CD14-positive monocyte (primary cell): ENCODE results near the gene SLC36A3. TPM values are rescaled to one million over a fixed set of nuclear protein-coding genes. Genes with fewer than 3 reads are reported as not detected.

Source experiments
- DNase-seq, 3 donors: peaks; one replicate each; pipeline ENCODE4 v3.0.0-alpha.2; 2011 to 2022
- H2AFZ ChIP-seq: 2 replicates; pipeline ENCODE4 v1.6.0; 2012; ENCODE audit warnings: mild to moderate bottlenecking, low read depth, low read length, inconsistent platforms; ENCODE audit not compliant: insufficient read depth, poor library complexity, severe bottlenecking
- H3K27ac ChIP-seq, 2 donors: 1 replicate in 1 of 2; 2 replicates in 1 of 2; pipeline ENCODE4 v1.5.1; 2012 to 2013; ENCODE audit warnings: low read length in 2 of 2, control low read depth in 1 of 2, inconsistent platforms in 1 of 2, low read depth in 1 of 2, mild to moderate bottlenecking in 1 of 2
- H3K27me3 ChIP-seq, 2 donors: one replicate each; pipeline versions ENCODE4 v1.6.0 to v1.6.1; 2011 to 2013; ENCODE audit warnings: low read length in 2 of 2; ENCODE audit not compliant: control insufficient read depth in 2 of 2, insufficient read depth in 2 of 2
- H3K36me3 ChIP-seq, 2 donors: replicated peaks in 1 of 2; 1 replicate in 1 of 2; 2 replicates in 1 of 2; pipeline versions ENCODE4 v1.5.1 to v1.6.1; 2012 to 2013; ENCODE audit warnings: low read length in 2 of 2, control low read depth in 1 of 2, inconsistent platforms in 1 of 2, mild to moderate bottlenecking in 1 of 2; ENCODE audit not compliant: insufficient read depth in 2 of 2, control insufficient read depth in 1 of 2
- H3K4me1 ChIP-seq, 2 donors: 1 replicate in 1 of 2; 2 replicates in 1 of 2; pipeline versions ENCODE4 v1.5.1 to v1.6.1; 2012 to 2013; ENCODE audit warnings: low read length in 2 of 2, control low read depth in 1 of 2, inconsistent platforms in 1 of 2, mild to moderate bottlenecking in 1 of 2, moderate library complexity in 1 of 2; ENCODE audit not compliant: insufficient read depth in 2 of 2, control insufficient read depth in 1 of 2
- H3K4me2 ChIP-seq: replicated peaks from 2 replicates; pipeline ENCODE3; 2012; ENCODE audit warnings: low read length, moderate library complexity, mild to moderate bottlenecking; ENCODE audit not compliant: poor library complexity, severe bottlenecking; ENCODE audit errors: extremely low read depth
- H3K4me3 ChIP-seq, 3 experiments: fragments of 200-600 bp in 1 of 3; sonication (generic) in 1 of 3; replicated peaks in 1 of 3; 1 replicate in 2 of 3; 2 replicates in 1 of 3; pipeline ENCODE4 v1.5.1; 2011 to 2013; ENCODE audit warnings: low read length in 3 of 3, mild to moderate bottlenecking in 3 of 3, control low read depth in 2 of 3, low read depth in 2 of 3, inconsistent platforms in 1 of 3, moderate library complexity in 1 of 3
- H3K79me2 ChIP-seq: 2 replicates; pipeline ENCODE4 v1.6.0; 2012; ENCODE audit warnings: mild to moderate bottlenecking, control low read depth, inconsistent platforms, low read length, moderate library complexity; ENCODE audit not compliant: insufficient read depth
- H3K9ac ChIP-seq: 2 replicates; pipeline ENCODE4 v1.6.0; 2017; ENCODE audit warnings: low read length, mild to moderate bottlenecking; ENCODE audit not compliant: insufficient read depth, poor library complexity, severe bottlenecking
- H3K9me3 ChIP-seq, 2 donors: replicated peaks in 1 of 2; 1 replicate in 1 of 2; 2 replicates in 1 of 2; pipeline versions ENCODE4 v1.5.1 to v1.6.1; 2012 to 2013; ENCODE audit warnings: low read length in 2 of 2, control low read depth in 1 of 2; ENCODE audit not compliant: control insufficient read depth in 1 of 2, insufficient read depth in 1 of 2
- H4K20me1 ChIP-seq: 2 replicates; pipeline ENCODE4 v1.6.0; 2012; ENCODE audit warnings: mild to moderate bottlenecking, low read length, control low read depth, moderate library complexity; ENCODE audit not compliant: insufficient read depth
- H3K27ac Mint-ChIP-seq, 7 donors: one replicate each; pipeline ENCODE4 v1.8.0; 2020; ENCODE audit warnings: mild to moderate bottlenecking in 7 of 7, mixed read lengths in 7 of 7, moderate library complexity in 6 of 7, inconsistent platforms in 2 of 7
- H3K27me3 Mint-ChIP-seq, 3 donors: one replicate each; pipeline ENCODE4 v1.8.0; 2021 to 2022; ENCODE audit warnings: low read depth in 3 of 3, mild to moderate bottlenecking in 3 of 3, mixed read lengths in 3 of 3, moderate library complexity in 3 of 3, inconsistent platforms in 1 of 3
- H3K36me3 Mint-ChIP-seq, 2 donors: one replicate each; pipeline ENCODE4 v1.8.0; 2020; ENCODE audit warnings: mixed read lengths in 2 of 2, inconsistent platforms in 1 of 2, mild to moderate bottlenecking in 1 of 2
- H3K4me1 Mint-ChIP-seq: one replicate; pipeline ENCODE4 v1.8.0; 2020; ENCODE audit warnings: mild to moderate bottlenecking, mixed read lengths
- H3K4me3 Mint-ChIP-seq, 2 donors: one replicate each; pipeline ENCODE4 v1.8.0; 2020; ENCODE audit warnings: mild to moderate bottlenecking in 2 of 2, mixed read lengths in 2 of 2, moderate library complexity in 1 of 2
- H3K9me3 Mint-ChIP-seq, 7 donors: one replicate each; pipeline ENCODE4 v1.8.0; 2020 to 2022; ENCODE audit warnings: mixed read lengths in 7 of 7, mild to moderate bottlenecking in 6 of 7, moderate library complexity in 6 of 7, inconsistent platforms in 2 of 7
- CTCF ChIP-seq: fragments of 200-600 bp; IDR thresholded peaks from one replicate; pipeline ENCODE4 v1.8.0; 2022; ENCODE audit warnings: antibody characterized with exemption, mild to moderate bottlenecking
- WGBS: methylation state at CpG from one replicate; pipeline ENCODE4 v1.1.5; 2013; ENCODE audit warnings: missing lambda C conversion rate; ENCODE audit not compliant: insufficient coverage; 5-methylcytosine and 5-hydroxymethylcytosine counted together
- intact Hi-C, 2 donors: fragments of 100-400 bp; cut with micrococcal nuclease; formaldehyde crosslinking; loops; one replicate each; pipeline versions ENCODE4 v1.15.0 to v1.15.1; 2023
- polyA plus RNA-seq, 3 donors: library from polyadenylated mRNA; depleted of rRNA in 1 of 3; unstranded in 2 of 3; stranded (reverse) in 1 of 3; fragments of 300-500 nt in 2 of 3; fragments of >200 nt in 1 of 3; fragmentation: Illumina TruSeq in 2 of 3; gene quantifications; 1 replicate in 2 of 3; 2 replicates in 1 of 3; pipeline ENCODE4 v1.2.3, GENCODE V29; 2012 to 2021

Gene SLC36A3
- polyA plus RNA-seq, 3 donors: not detected

- intact Hi-C loops: no loop called here
- Mint-ChIP-seq H3K27ac (no peak overlapping the region), H3K36me3 (peaks cover under 1 to 1% of the 10 kb centered on the region in 2 donors), H3K27me3 (peaks cover 1 to 12% (median 3%) of the 10 kb centered on the region in 3 donors), H3K4me3 (no peak overlapping the region), H3K9me3 (no peaks in the 10 kb centered on the region), H3K4me1 (no peaks in the 10 kb centered on the region)
- Histone ChIP-seq H2AFZ (no peak overlapping the region), H3K9me3 (no peaks in the 10 kb centered on the region), H3K9ac (no peak overlapping the region), H4K20me1 (no peaks in the 10 kb centered on the region), H3K4me3 (no peak overlapping the region), H3K27ac (no peak overlapping the region), H3K36me3 (no peaks in the 10 kb centered on the region), H3K4me1 (no peaks in the 10 kb centered on the region), H3K4me2 (no peak overlapping the region), H3K79me2 (no peaks in the 10 kb centered on the region), H3K27me3 (no peaks in the 10 kb centered on the region)
- 95% methylated on average over 12 of the region's 13 CpGs for WGBS
- TF ChIP-seq CTCF: no peak
- DNase-seq: no peak
Observed at GRCh38 chr5:151281001-151281639, 22.4 kb downstream of the SLC36A3 start.

GRCh38 chr5:151280443-151280842 lies 23.1 kb downstream of the SLC36A3 start:
- no peaks in the 10 kb centered on the region for H3K79me2 ChIP-seq
- H3K9ac ChIP-seq: no peak overlapping the region
- no peak overlapping the region for H3K27ac Mint-ChIP-seq
- H3K36me3 ChIP-seq: no peaks in the 10 kb centered on the region
- H3K27me3 ChIP-seq: no peaks in the 10 kb centered on the region
- TF ChIP-seq CTCF: no peak
- peaks cover 1 to 13% (median 3%) of the 10 kb centered on the region in 3 donors for H3K27me3 Mint-ChIP-seq
- no peaks in the 10 kb centered on the region for H3K9me3 Mint-ChIP-seq
- intact Hi-C loops: no loop called here
- no peak overlapping the region for H3K27ac ChIP-seq
- WGBS: no CpG with 5 or more reads among the region's 2 CpGs
- no peaks in the 10 kb centered on the region for H3K4me1 Mint-ChIP-seq
- H3K4me1 ChIP-seq: no peaks in the 10 kb centered on the region
- H3K4me3 ChIP-seq: no peak overlapping the region
- no peak overlapping the region for H3K4me3 Mint-ChIP-seq
- no peaks in the 10 kb centered on the region for H4K20me1 ChIP-seq
- peak in 1 of 3 donors; percentile 42 for DNase-seq
- H2AFZ ChIP-seq: no peak overlapping the region
- peaks cover 2 to 4% of the 10 kb centered on the region in 2 donors for H3K36me3 Mint-ChIP-seq
- H3K9me3 ChIP-seq: no peaks in the 10 kb centered on the region
- H3K4me2 ChIP-seq: no peak overlapping the region
